GM18520 (cell line): ENCODE results near the gene STIMATE.

Experiments used
- ATAC-seq: cut with Tn5 transposase; IDR thresholded peaks from one replicate; pipeline ENCODE4 v1.9.1; 2021; ENCODE audit not compliant: unreplicated experiment

Gene STIMATE

DNA sequence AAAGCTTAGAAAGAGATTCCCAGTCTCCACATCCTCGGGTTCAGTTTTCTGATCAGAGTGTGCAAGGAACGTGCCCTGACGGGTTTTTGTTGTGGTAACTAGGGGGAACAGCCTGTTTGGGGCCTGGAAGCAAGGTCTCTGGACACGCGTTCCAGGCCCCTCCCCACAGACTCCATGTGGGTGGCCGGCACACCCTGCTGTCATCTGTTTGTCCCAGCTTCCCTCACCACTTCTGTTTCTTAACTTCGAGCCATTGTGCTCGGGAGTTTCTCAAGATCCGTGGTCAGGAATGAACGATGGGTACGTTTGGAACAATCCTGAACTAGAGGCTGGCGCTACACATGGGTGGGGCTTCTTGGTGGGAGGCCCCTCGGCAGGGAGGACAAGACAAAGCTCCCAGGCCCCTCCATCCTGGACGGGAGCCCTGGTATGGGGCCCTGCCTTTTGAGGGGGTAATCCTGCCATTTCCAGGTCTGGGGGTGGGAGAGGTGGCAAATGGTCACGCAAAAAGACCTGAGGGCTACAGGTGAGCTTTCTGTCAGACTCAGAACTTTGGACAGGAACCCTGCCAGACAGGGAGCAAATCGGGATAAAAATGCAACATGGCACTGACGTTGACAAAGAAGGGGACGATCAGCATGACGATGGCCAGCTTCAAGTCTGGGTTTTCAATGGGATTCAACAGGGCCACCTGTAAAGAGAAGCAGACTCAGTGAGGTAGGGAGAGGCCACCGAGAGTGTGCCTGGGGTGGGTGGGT lies 54.1 kb downstream of the STIMATE start:
- ATAC-seq = no peak

DNA sequence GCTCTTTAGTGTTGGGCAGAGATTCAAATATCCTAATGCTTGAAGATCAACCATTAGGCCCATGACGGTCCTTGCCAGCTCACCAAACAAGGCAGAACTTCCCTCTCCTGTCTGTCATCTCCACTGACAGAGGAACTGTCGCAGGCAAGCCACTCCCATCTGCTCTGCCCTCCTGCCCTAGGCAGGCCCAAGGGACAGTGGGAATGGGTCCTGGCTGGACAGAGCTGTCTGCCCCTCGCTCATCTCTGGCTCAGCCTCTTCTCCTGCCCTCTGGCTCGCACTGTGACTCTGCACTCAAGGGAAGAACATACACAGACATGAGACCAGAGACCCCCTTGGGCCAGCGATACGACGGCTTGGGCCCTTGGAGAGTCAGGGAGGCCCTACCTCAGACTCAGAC lies 54.9 kb downstream of the STIMATE start:
- ATAC-seq = no peak

DNA sequence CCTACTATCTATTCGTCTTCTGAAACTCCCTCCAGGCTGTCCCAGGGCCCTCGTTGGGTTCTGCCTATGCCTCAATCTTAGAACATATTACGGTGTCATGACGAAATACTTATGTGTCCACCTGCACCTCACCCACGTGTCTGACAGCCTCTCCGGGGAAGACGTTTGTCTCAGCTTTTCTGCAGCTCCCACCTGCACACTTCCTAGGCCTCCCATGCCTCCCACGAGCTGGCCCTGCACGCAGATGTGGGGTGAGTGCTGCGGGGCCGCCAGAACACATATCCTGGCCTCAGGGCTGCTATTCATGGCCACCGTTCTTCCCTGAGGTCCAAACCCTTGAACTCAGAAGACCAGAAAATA lies 55.4 kb downstream of the STIMATE start:
- ATAC-seq = no peak

DNA sequence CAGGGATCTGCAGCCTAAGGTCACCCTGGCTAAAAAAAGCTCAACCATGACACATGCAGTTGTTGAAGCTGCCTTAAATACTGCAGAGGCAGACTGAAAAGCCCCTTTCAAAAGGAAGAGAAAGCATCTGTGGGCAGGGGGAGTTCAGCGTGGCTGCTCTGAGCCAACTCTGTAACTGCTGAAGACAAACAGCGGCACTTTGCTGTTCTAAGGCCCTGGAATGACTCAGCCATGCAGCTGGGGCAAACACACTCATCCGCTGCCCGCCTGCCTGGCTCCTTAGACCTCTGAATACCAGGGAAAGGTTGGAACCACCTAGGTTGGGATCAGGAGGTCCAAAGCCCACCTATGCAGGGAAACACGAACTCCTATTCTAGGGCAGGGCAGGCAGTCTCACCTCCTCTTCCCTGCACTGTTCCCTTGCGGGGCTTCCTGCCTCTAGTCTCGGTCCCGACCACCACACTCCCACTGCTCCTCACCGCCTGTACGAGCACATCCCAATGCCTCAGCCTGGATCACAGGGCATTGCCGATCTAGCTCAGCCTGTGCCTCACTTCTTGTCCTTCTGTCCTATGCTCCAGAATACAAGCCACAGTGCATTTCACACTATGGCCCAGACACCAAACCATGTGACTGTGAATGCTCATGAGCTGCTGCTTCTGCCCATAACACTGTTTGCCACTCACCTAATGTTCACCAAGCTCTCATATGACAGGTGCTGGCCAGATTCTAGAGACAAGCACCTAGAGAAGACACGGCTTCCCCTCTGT lies 56.0 kb downstream of the STIMATE start:
- ATAC-seq = no peak

DNA sequence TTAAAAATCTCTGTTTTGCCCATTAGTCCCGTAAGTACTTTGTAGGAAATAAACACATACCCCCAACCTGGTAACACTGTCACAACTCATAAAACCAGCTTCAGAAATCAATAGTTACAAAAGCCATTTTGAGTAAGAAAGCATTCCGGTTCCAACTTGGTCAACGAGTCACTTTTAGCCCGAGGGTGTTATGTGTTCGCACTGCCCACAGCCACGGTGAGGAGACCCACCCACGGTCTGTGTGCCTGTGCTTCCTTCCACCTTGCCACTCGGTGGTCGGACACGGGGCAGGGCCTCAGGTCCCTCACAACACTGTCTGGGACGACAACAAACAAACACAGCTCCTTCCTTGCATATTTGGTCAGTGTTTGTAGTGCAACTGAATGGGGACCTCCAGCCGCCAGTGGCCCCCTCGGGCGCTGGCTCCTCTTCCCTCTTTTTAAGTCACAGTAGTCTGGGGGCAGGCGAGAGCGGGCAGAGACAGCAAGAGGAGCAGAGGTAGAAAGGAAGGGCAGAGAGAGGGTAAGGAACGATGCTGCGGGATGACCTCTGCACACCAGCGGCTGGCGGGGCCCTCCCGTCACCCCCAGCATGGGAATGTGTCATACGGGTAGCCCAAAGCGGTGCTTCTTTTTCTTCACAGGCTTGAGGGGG lies 57.3 kb downstream of the STIMATE start:
- no peak for ATAC-seq

DNA sequence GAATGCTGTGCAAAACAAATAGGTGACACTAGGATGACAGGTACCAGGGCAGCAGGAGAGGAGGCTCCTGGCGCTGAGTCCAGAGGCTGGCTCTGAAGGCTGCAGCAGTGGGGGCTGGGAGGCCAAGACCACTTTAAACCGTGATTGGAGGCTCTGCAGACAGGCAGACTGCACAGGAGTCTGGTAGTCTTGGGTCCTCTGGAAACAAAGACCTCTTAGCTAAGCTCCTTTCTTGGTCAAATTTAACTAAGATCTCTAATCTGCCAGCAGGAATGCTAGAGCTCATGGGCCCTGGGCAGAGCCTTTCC lies 58.1 kb downstream of the STIMATE start:
- no peak for ATAC-seq

DNA sequence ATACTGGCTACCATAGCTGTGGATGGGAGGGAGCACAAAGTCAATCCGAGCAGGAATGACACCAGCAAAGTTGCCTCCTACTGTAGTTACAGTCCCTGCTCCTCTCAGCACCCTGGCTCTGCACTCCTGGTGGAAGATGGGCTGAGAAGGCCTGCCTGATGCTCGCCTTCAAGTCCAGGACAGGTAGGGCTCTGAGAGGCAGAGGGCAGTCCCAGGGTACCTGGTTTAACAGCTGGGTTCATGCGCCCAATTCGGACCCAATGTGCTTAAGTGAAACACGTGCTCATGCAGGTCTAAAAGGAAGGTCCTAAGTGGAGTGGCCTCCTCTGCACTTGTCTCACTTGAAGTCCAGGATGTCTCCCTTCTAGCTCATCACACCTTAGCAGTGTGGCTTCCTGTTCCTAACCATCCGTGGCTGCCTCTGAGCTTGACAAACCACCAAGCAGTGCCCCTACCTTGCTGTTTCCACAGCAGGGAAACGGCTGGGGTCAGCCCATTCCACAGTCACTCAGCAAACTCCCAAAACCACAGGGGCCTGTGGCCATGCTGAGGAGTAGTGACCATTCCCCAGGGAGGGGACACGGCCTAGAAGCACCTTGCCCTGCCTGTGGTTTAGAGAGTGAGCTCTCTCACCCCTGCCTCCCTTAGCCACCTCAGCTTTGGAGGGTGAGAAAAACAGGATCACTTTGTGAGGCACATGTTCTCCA lies 58.6 kb downstream of the STIMATE start:
- ATAC-seq = no peak

DNA sequence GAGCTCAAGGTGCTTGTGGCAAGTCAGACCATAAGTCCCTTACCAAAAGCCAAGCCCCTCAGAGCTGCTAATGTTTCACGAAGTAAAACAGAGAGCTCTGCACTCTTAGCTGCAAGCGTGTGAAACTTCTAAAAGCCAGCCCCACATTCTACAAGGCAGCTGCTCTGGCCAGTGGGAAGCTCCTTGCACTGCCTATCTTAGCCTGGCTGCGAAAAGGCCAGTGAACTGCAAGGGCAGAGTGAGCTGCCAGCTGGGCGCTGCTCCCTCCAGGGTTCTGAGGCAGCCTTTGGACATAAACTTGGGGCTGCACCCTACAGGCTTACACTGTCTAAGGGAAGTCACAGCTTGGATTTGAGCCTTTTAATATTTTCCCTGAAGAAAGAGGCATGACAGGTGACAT lies 60.4 kb downstream of the STIMATE start:
- ATAC-seq = no peak

DNA sequence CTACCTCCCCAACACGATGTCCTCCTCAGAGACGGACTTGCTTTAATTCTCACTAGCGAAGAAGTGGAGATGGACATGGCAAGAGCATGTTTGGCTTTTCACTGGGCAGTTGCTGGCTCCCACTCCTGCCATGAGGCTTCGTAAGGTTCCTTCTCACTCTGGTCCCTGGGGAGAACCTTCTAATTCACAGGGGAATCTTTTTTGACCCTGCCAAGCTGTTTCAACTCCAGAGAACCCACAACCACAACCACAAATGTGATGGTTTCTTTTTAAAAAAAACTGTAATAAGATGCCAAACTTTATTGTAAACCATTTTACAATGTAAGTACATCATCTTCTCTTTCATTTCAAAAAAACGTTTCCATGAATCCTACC lies 60.9 kb downstream of the STIMATE start:
- no peak for ATAC-seq

DNA sequence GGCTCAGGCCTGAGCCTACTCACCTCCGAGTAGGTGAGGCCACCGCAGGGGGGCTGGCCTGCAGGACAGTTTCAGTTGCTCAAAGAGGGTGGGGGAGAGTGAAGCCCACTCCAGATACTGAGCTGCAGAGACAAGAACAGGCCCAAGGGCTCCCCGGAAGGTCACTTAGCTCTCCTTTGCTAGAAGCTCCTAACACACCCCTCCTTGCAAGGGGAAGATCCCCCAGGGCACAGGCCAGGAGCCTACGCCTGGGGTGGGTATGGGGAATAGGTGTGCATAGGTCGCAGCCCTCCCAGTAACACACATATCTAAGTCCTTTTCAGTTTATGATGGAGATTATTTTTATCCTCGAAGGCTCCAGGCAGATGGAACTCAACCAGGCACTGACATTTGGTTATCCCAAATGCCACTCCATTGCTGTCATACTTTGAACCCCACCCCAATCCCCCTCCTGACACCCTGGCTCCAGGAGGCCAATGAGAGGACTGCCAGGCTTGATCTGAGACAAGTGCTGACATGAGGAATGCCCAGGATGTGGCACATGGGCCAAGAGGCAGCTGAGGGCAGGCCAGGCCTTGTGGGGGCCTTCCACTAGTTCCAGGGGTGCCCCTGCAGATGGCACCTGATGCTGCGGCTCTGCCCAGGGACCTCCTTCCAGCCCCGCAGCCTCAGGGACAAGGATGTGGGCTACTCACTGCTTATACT lies 61.4 kb downstream of the STIMATE start:
- ATAC-seq = no peak

DNA sequence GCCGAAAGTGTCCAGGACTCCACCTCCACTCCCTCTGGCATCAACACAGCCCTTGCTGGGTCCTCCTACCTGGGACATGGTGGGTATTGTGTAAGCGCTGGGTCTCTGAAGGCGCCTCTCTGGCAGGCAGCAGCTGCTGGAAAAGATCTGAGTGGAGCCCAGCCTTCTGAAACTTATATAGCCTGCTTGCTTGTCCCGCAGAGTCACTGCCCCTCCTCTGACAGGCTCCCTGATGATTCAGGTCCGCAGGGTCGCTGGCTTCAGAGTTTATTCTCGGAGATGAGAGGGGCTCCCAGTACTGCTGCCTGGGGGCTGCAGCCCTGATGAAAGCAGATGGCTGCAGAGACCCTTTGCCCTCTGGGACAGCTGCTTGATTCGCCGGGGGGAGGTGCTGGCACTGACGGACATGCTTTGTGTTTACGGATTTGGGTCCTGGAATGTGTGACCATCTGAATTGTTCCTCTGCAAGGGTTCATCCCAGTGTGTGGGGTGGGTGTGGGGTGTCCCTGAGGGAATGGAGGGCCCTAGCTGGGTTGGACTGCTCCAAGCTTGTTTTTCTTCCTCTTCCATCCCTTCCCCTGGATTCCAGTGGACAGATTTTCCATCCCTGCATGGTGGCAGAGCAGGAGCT lies 62.4 kb downstream of the STIMATE start, which contains the start of gene MUSTN1:
TSS of gene MUSTN1 (minus strand) at position 149 of the 631 bp plus-strand sequence. CDS start at position 78, 71 bp downstream.
- ATAC-seq = no peak

DNA sequence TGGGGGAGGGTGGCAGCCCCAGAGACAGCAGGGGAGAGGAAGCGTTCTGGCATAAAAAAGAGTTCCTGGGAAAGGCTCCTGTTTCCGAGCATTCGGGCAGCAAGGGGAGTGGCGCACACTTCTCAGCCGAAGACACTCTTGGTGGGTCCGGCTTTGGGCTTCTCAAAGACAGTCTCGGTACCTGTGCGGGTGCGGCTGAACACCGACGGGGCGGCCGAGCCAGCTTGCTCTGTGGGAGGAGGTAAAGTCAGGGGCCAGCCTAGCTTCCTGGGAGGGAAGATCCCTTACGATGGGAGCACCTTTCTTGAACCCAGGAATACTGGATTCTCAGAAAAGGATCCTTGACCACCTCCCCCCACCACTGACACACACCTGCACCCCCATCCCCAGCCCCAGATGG lies 64.1 kb downstream of the STIMATE start:
- ATAC-seq = no peak

DNA sequence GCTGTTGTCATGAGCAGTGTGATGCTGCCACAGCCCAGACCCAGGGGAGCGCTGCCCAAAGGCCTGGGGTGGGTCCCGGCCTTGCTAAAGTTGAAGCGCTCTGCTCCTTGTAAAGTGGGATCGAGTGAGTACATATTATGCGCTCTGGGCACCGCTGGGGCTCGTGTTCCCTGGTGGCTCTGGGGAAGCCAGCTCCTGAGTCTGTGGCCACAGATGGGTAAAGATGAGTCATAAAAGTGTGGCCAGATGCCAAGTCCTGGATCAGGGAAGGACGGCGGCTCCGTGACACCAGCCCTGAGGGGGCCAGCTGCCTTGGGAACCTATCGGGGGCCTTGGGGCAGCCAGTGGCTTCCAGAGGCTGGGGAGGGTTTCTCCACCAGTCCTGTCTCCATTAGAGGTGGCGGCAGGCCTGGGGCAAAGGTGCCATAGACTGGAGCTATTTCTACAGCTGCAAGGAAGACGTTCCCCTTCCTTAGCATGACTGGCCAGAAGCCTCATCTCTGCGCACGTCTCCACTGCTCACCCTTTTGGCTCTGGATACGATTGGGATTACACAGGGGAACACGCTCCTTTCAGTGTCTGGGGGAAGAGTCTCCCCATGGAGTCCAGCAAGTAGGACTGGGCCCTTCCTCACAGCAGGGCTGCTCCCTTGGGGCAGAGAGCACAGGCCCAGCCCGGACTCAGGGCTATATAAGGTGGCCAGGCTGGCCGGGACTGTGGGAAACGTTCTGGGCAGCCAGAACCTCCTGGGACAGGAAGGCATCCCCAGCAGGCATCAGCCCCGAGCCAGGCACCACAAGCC lies 65.6 kb downstream of the STIMATE start:
- no peak for ATAC-seq

DNA sequence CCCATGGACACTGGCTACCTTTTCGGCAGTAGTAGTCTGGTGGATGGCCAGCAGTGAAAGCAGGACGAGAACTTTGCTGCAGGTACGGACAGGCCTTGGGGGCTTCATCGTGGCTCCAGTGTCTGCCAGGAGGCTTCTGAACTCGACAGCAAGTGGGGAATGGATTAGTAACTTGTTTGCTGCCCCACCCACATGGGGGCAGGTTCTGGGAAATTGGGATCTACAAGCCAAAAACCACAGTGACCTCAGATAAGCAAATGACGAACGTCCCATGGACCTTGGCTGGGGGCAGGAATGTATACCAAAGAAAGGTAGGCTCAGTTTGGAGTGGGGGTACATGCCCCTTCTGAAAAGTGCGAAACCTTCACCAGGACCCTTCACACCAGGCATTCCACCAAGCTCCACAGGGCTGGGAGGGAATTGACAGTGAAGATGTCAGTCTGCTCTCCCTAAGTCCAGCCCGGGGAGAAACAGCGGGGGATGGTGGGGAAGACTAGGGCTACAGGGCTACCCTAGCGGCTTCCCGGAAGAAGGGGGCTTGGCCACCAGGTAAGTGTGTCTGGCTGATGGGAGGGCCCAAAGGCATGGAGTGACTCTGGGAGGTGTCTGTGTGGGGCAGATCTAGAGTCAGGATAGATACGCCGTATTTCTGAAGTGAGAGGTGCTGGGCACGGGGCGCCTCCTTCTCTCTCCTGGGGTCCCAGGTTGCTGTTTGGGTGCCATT lies 66.7 kb downstream of the STIMATE start, which contains the start of gene ITIH4:
TSS of gene ITIH4 (minus strand) at position 138 of the 724 bp plus-strand sequence. CDS start at position 108, 30 bp downstream.
- no peak for ATAC-seq

DNA sequence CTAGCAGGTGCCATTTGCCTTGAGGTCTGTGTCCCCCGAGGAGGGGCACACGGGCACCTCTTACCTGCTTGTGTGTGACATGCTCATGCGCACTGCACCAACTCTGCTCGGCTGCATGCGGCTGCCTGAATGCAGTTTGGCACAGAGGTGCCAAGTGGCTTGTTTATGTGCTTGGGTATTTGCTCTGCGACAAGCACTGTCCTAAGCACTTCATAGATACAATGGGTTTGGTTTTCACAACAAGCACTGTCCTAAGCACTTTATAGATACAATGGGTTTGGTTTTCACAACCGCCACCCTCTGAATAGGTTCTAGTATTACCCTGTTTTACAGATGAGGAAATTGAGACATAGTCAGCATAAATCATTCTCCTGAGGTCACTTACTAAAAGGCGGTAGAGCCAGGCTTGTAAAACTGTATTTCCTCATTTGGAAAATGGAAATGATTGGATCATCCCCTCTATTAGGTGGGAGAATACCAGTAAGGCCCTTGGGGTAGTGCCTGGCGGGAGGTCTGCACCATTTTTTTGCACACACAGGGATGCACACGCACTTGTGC lies 67.4 kb downstream of the STIMATE start:
- ATAC-seq = no peak

DNA sequence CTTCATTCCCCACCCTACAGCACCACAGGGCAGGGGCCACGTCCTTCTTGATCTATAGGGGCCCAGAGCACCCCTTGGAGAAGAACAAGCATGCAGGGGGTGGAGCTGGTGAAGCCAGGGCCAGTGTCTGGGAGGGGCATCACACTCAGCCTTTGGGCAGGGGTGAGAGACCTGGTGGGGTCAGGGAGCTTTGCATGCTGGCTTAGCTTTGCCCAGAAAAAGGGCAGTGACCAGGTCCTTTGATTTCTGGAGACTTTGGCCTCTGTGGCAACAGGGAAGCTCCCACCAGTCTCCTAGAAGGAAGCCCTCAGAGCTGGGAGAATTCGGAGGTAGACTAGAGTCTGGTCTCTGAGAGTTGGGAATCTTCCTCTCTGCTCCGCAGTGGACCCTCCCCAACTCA lies 67.9 kb downstream of the STIMATE start:
- ATAC-seq = no peak

DNA sequence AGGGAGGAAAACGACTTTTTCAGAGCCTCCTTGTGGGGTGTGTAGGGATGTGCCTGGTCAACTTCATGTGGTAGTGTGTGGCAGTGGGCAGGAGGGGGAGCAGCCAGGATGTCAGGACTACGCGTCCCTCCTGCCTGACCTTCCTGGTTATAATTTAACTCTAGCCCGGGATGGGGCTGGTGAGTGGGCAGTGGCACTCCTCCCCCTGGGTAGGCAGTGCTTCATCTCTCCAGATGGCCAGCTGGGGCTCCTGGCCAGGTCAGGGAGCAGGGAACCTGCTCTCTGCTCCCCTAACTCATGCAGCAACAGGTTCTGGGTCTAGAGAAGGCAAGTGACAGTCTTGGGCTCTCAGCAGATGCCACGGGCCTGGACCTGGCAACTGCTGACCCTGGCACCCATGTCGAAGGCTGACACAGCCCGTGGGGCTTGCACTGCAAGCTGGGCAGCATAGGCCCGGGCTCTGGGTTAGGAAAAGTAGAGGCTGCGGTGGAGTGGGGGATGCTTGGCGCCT lies 69.4 kb downstream of the STIMATE start:
- ATAC-seq = no peak

DNA sequence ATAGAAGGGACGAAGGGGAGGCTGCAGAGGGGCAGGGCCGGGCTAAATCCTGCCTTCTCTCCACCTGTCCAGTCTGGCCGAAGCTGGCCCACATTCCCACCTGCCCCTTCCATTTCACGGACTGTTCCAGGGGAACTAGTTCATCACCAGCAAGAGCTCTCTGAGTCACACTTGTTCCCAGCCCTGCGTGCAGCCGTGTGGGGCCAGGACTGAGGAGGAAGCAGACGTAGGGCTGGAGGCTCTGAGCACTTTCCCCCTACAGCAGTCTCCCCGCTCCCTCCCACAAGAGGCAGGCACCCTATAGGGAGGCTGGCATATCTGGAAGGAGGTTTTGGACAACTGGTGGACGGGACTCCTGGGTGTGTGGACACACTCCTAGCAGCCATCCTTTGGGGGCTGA lies 69.9 kb downstream of the STIMATE start:
- no peak for ATAC-seq
